Liver (tissue), 3 donors: ENCODE results near the gene TMEM269.

Experiments
- CTCF ChIP-seq: fragments of 150-350 bp; IDR thresholded peaks from 2 replicates; pipeline ENCODE4 v1.5.1; 2017; ENCODE audit warnings: improper control_type of control experiment, low read depth, low read length; ENCODE audit not compliant: missing input control
- GABPA ChIP-seq, 2 donors: IDR thresholded peaks in 1 of 2; conservative IDR thresholded peaks in 1 of 2; 2 replicates each; pipeline ENCODE4 v1.6.1; 2016; ENCODE audit warnings: antibody characterized with exemption in 2 of 2, mild to moderate bottlenecking in 1 of 2, moderate library complexity in 1 of 2
- JUND ChIP-seq, 2 donors: IDR thresholded peaks; 2 replicates each; pipeline ENCODE4 v1.6.1; 2016; ENCODE audit warnings: antibody characterized with exemption in 2 of 2
- TAF1 ChIP-seq: conservative IDR thresholded peaks from 2 replicates; pipeline ENCODE4 v1.6.1; 2016; ENCODE audit warnings: antibody characterized with exemption, mild to moderate bottlenecking
- YY1 ChIP-seq: IDR thresholded peaks from 2 replicates; pipeline ENCODE4 v1.6.1; 2016; ENCODE audit warnings: antibody characterized with exemption, mild to moderate bottlenecking
- TF ChIP-seq, protein P1 (sequence below): IDR thresholded peaks from 2 replicates; pipeline ENCODE4 v1.6.1; 2016; ENCODE audit warnings: antibody characterized with exemption
- donor health status: healthy.
- donor health status: healthy.

DNA sequence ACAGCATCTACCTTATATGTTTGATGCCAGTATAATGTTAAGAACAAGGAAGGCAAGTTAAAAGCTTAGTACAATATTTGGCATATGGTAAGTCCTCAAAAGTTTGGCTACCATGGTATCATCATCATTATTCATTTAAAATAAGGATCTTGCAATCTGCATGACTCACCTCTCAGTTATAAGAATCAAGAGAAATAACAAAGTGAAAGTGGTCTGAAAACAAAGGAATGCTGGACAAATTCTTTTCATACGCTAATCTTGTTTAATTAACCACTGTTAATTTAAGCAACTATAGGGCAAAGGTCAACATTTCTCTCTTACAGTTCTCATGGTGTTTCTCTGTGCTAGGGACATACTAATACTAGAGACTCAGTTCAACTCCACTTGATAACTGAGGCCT is 31.7 kb upstream of the TMEM269 start:
- no peak for TF ChIP-seq CTCF
- TF ChIP-seq, protein P1, sequence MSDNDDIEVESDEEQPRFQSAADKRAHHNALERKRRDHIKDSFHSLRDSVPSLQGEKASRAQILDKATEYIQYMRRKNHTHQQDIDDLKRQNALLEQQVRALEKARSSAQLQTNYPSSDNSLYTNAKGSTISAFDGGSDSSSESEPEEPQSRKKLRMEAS = no peak
- no peak for TF ChIP-seq YY1
- no peak for TF ChIP-seq TAF1
- TF ChIP-seq GABPA (IDR thresholded peaks at IDR 0.05 in 1 of 2, conservative IDR thresholded peaks at IDR 0.05 in 1 of 2) = no peak
- TF ChIP-seq JUND (IDR thresholded peaks at IDR 0.05) = no peak
